AG09319 (cell line): ENCODE data around the gene METTL9.

Experiments used
- DNase-seq: peaks from one replicate; pipeline ENCODE4 v3.0.0-alpha.2; 2010; ENCODE audit warnings: low read depth; ENCODE audit errors: extremely low read depth
- TF ChIP-seq, protein P1 (sequence below): IDR thresholded peaks from 2 replicates; pipeline ENCODE4 v1.5.1; 2011; ENCODE audit warnings: low read depth, mild to moderate bottlenecking, inconsistent platforms, low read length, moderate library complexity

Gene METTL9

GRCh38 chr16:21651515-21651914 is 52.1 kb downstream of the METTL9 start:
- no peak for DNase-seq
- TF ChIP-seq, protein P1, sequence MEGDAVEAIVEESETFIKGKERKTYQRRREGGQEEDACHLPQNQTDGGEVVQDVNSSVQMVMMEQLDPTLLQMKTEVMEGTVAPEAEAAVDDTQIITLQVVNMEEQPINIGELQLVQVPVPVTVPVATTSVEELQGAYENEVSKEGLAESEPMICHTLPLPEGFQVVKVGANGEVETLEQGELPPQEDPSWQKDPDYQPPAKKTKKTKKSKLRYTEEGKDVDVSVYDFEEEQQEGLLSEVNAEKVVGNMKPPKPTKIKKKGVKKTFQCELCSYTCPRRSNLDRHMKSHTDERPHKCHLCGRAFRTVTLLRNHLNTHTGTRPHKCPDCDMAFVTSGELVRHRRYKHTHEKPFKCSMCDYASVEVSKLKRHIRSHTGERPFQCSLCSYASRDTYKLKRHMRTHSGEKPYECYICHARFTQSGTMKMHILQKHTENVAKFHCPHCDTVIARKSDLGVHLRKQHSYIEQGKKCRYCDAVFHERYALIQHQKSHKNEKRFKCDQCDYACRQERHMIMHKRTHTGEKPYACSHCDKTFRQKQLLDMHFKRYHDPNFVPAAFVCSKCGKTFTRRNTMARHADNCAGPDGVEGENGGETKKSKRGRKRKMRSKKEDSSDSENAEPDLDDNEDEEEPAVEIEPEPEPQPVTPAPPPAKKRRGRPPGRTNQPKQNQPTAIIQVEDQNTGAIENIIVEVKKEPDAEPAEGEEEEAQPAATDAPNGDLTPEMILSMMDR: no peak

DNA sequence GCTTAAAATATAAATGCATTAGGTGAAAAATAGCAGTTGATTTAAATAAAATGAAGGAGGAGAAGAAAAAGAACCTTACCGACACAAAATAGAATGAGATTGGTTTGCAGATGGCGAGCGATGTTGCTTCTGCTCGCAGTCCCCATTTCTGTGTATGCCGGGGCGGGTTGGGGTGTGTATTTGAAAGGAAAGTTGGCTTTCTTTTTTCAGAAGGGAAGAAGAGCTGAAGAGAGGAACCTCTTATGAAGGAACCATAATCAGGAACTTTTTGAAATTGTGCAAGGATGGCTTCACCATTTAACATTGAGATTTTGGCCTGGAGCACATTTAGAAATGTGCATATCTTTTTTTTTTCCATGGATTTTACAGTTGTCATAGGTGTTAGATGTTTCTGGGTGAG is 53.1 kb downstream of the METTL9 start, which contains the start of gene IGSF6:
TSS of gene IGSF6 (minus strand) at position 156 of the 400 bp plus-strand sequence. CDS start at position 146, 10 bp downstream.
- DNase-seq: no peak
- TF ChIP-seq, protein P1: no peak

GRCh38 chr16:21653571-21653970 is 54.2 kb downstream of the METTL9 start:
- DNase-seq: no peak
- TF ChIP-seq, protein P1: no peak

DNA sequence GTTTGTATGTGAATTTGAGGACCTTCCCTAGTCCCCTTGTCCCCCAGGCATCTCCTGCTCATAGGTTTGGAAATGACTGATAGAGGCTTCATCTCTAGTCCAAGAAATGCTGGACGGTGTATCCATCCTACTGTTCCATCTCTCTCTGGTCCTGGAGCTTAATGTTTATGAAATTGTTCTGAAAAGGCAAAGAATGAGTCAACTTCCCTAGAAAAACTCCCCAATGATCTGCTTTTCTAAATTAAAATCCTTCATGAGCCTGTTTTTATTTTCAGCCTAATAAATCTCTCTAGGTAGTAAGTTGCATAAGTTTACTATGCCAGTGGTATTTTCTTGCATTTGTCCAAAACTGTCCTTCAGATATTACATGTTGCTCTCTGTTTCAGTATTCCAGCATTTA is 55.1 kb downstream of the METTL9 start:
- TF ChIP-seq, protein P1: no peak
- no peak for DNase-seq

DNA sequence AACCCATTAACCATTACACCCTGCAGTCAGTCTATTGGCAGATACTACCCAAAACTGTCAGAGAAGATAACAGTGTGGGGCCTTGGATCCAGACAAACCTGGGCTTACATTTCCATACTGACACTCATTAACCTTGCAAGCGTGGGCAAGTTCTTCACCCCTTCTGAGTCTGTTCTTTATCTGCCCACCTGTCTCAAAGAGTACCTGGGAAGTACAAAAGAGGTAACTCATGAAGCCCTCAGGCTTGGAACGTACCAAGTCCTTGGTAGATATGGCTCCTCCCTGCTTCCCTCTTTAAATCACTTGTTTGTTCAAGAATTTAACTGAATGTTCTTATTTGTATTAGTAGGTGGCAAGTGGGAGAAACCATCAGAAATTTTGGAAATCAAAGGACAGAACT is 55.5 kb downstream of the METTL9 start:
- TF ChIP-seq, protein P1: no peak

DNA sequence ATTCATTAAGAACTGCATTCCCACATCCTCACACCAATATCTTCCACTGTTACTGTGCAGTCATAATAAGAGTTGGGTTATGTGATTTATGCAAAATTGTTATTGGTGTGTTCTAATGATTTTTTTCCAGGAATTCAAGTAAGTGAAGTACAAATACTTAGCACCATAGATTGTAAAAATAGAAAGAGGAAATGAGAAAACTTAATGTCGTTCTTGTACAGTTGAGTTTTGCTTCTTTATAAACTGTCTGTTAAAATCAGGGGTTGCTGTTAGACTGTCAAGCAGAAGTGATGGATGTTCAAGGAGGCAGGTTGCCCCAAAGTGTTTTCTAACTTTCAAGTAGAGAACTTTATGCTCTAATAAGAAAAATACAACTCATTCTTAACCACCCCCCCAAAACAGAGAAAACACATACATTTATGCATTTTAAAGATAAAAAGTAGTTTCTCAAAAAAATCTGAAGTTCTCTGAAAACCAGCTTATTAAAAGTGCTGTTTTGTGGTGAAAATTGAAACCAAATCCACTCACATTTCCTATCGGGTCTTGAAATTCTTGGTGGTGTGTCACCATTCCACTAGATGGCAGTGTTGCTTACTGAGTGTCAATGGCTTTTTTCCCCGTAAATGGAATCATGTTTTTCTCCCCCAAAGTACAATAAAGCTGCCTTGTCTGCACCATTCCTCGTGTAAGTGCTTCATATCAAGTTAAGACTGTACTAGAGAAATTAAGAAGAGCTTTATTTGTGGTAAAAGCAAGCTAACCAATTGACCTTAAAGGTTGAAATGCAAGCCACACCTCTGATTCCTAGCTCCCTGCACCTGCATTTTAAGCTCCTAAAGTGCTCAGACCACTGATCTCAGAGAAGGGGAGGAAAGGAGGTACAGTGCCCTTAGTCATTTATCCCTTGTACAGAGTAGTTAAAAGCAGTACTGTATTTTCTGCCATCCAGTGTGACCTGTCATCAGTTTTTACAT is 57.7 kb downstream of the METTL9 start:
- peak; percentile 12 for DNase-seq
- TF ChIP-seq, protein P1: peak; percentile 89

More for the DNA sequence above, 55.5 kb downstream of the METTL9 start:
- no peak for DNase-seq

DNA sequence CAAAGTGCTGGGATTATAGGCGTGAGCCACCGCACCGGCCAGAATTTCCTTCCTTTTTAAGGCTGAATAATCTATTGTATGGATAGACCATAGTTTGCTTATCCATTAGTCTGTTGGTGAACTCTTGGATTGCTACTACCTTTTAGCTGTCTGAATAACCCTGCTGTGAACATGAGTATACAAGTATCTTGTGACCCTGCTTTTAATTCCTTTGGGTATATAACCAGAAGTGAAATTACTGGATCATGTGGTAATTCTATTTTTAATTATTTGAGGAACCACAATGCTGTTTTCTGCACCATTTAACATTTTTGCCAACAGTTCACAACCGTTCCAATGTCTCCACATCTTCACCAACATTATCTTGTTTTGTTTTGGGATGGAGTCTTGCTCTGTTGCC is 59.7 kb downstream of the METTL9 start:
- TF ChIP-seq, protein P1: no peak
- no peak for DNase-seq
